Effector memory CD8-positive, alpha-beta T cell (primary cell): Measurements from ENCODE around the gene FCGR1A.
A peak's percentile ranks its signal among the peaks of the same experiment; 100 is the strongest.
"Not testable (repeated sequence)": the region's sequence is repeated elsewhere in the genome, so short reads cannot be mapped to it uniquely, and the experiment has no call there.

Experiments used
- ATAC-seq: fragments of 150-1000 bp; cut with Tn5 transposase; replicated peaks from 2 replicates; pipeline ENCODE4 v1.10.0; 2021; ENCODE audit warnings: mild to moderate bottlenecking, moderate library complexity
- DNase-seq, 3 experiments: peaks; one replicate each; pipeline ENCODE4 v3.0.0; 2021
- H3K27ac Mint-ChIP-seq, 2 donors: one replicate each; pipeline ENCODE4 v1.8.0; 2022; ENCODE audit warnings: mild to moderate bottlenecking in 2 of 2, mixed read lengths in 2 of 2, moderate library complexity in 2 of 2
- H3K27me3 Mint-ChIP-seq, 2 donors: one replicate each; pipeline ENCODE4 v1.8.0; 2022; ENCODE audit warnings: mixed read lengths in 2 of 2
- H3K36me3 Mint-ChIP-seq: one replicate; pipeline ENCODE4 v1.8.0; 2022; ENCODE audit warnings: mild to moderate bottlenecking, moderate library complexity, mixed read lengths; ENCODE audit not compliant: insufficient read depth
- H3K4me1 Mint-ChIP-seq, 2 donors: one replicate each; pipeline ENCODE4 v1.8.0; 2022; ENCODE audit warnings: low read depth in 2 of 2, mixed read lengths in 2 of 2
- H3K4me3 Mint-ChIP-seq, 2 donors: one replicate each; pipeline ENCODE4 v1.8.0; 2022; ENCODE audit warnings: mild to moderate bottlenecking in 2 of 2, mixed read lengths in 2 of 2, moderate library complexity in 2 of 2
- H3K9me3 Mint-ChIP-seq, 2 donors: one replicate each; pipeline ENCODE4 v1.8.0; 2022; ENCODE audit warnings: mixed read lengths in 2 of 2

Gene FCGR1A

GRCh38 chr1:149832316-149833126 lies 50.0 kb downstream of the FCGR1A start:
- H3K4me3 Mint-ChIP-seq, H3K4me1 Mint-ChIP-seq, DNase-seq, H3K27me3 Mint-ChIP-seq, H3K9me3 Mint-ChIP-seq, H3K27ac Mint-ChIP-seq, H3K36me3 Mint-ChIP-seq: not testable (repeated sequence)
- ATAC-seq, result peak; percentile 81

DNA sequence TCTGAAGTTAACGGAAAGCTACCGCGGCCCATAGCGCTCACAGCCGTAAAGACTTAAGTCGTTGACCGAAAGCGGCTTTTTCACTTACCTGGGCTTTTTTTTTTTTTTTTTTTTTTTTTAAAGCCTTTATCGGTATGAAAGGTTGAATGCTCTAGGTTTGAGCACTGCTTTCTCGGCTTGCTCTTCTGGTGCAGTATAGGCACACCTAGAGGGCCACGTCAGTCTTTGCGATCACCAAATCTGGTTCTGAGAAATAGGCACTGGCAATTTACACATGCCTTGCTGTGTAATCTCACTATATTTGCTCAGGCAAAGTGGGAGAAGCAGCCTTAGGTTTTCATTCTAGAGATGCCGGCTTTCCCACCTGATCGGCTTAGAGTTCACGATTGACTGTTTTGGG lies 50.6 kb downstream of the FCGR1A start:
- not testable (repeated sequence) for H3K4me1 Mint-ChIP-seq, H3K27me3 Mint-ChIP-seq, H3K36me3 Mint-ChIP-seq, H3K9me3 Mint-ChIP-seq, H3K4me3 Mint-ChIP-seq, H3K27ac Mint-ChIP-seq, DNase-seq
- ATAC-seq, result peak; percentile 28

GRCh38 chr1:149841149-149841548 lies 58.7 kb downstream of the FCGR1A start:
- Mint-ChIP-seq H3K4me1 (peaks cover 13 to 21% of the 10 kb centered on the region in 2 donors), H3K36me3 (peaks cover 13% of the 10 kb centered on the region)
- H3K27ac Mint-ChIP-seq, DNase-seq, H3K9me3 Mint-ChIP-seq, H3K4me3 Mint-ChIP-seq, H3K27me3 Mint-ChIP-seq: not testable (repeated sequence)
- peak; percentile 37 for ATAC-seq
